SK-N-MC (cell line): ENCODE measurements around the gene HSF2.

Experiments used
- EZH2 ChIP-seq: fragments of 200-600 bp; sonication (generic); IDR thresholded peaks from one replicate; pipeline ENCODE4 v1.6.1; 2017; ENCODE audit warnings: antibody characterized with exemption
- POLR2AphosphoS5 ChIP-seq: IDR thresholded peaks from 2 replicates; pipeline ENCODE4 v1.6.1; 2012; ENCODE audit warnings: mild to moderate bottlenecking, low read depth, low read length, borderline replicate concordance

GRCh38 chr6:122372647-122373046 is 26.8 kb upstream of the HSF2 start:
- TF ChIP-seq EZH2 (no peak), POLR2AphosphoS5 (no peak)
